DMS 273 (cell line): ENCODE data around the gene SLC35B1.
"Not testable (repeated sequence)": the region's sequence is repeated elsewhere in the genome, so short reads cannot be mapped to it uniquely, and the experiment has no call there.

Experiments
- DNase-seq: peaks from one replicate; lab custom pipeline; 2025; ENCODE audit not compliant: unreplicated experiment; lab: John Stamatoyannopoulos, UW

The SLC35B1 gene

GRCh38 chr17:49734515-49735490, 27.0 kb upstream of the SLC35B1 start:
- no peak for DNase-seq

- DNase-seq = no peak
Measured at GRCh38 chr17:49731435-49731831, 23.7 kb upstream of the SLC35B1 start.

GRCh38 chr17:49730785-49731434, 23.1 kb upstream of the SLC35B1 start:
- no peak for DNase-seq

- DNase-seq = peak; percentile 27
Measured at GRCh38 chr17:49730078-49730784, 22.5 kb upstream of the SLC35B1 start.

GRCh38 chr17:49729069-49729468, 21.3 kb upstream of the SLC35B1 start:
- DNase-seq = no peak

- no peak for DNase-seq
Measured at GRCh38 chr17:49728425-49728824, 20.7 kb upstream of the SLC35B1 start.

- DNase-seq = peak; percentile 49
Measured at GRCh38 chr17:49727380-49727779, 19.6 kb upstream of the SLC35B1 start.

- no peak for DNase-seq
Measured at GRCh38 chr17:49725452-49726130, 17.8 kb upstream of the SLC35B1 start.

- not testable (repeated sequence) for DNase-seq
Measured at GRCh38 chr17:49724552-49724951, 16.8 kb upstream of the SLC35B1 start.

- peak; percentile 94 for DNase-seq
Measured at GRCh38 chr17:49723423-49723822, 15.7 kb upstream of the SLC35B1 start.

- no peak for DNase-seq
Measured at GRCh38 chr17:49722066-49722465, 14.3 kb upstream of the SLC35B1 start.

GRCh38 chr17:49717371-49717861, 9.7 kb upstream of the SLC35B1 start:
- DNase-seq = no peak

- DNase-seq = no peak
Measured at GRCh38 chr17:49716668-49717364, 9.1 kb upstream of the SLC35B1 start.

- no peak for DNase-seq
Measured at GRCh38 chr17:49715717-49716279, 8.0 kb upstream of the SLC35B1 start.

GRCh38 chr17:49715216-49715615, 7.5 kb upstream of the SLC35B1 start:
- no peak for DNase-seq

GRCh38 chr17:49708515-49709183, 885 bp upstream of the SLC35B1 start:
- DNase-seq = no peak

GRCh38 chr17:49707246-49707607, 537 bp downstream of the SLC35B1 start:
- DNase-seq = peak; percentile 58

GRCh38 chr17:49705254-49705653, 2.5 kb downstream of the SLC35B1 start:
- no peak for DNase-seq

- peak; percentile 78 for DNase-seq
Measured at GRCh38 chr17:49703557-49704277, 4.0 kb downstream of the SLC35B1 start.
